B cell (primary cell): ENCODE measurements around the gene RPTOR. TPM values are rescaled to one million over a fixed set of nuclear protein-coding genes. Genes with fewer than 3 reads are reported as not detected.

ENCODE experiments used
- ATAC-seq: fragments of 200-7000 bp; cut with Tn5 transposase; one replicate; pipeline ENCODE4 v1.10.0; 2021; ENCODE audit warnings: low read depth, mild to moderate bottlenecking, moderate number of reproducible peaks, moderate library complexity
- CTCF ChIA-PET: fragments of 350-600 bp; sonication (Branson Sonifier 250); formaldehyde crosslinking; loops from one replicate; lab custom pipeline; 2021; ENCODE audit warnings: antibody characterized with exemption, inconsistent platforms; lab: Charles Lee
- POLR2A ChIA-PET: fragments of 350-600 bp; sonication (Branson Sonifier 250); formaldehyde crosslinking; loops from one replicate; lab custom pipeline; 2021; ENCODE audit warnings: antibody characterized with exemption; lab: Charles Lee
- DNase-seq: peaks from one replicate; pipeline ENCODE4 v3.0.0; 2013
- H2AFZ ChIP-seq: 2 replicates; pipeline ENCODE4 v1.6.1; 2012; ENCODE audit warnings: mild to moderate bottlenecking, low read depth, low read length; ENCODE audit not compliant: insufficient read depth, poor library complexity, severe bottlenecking
- H3K27ac ChIP-seq, 2 donors: 1 replicate in 1 of 2; 2 replicates in 1 of 2; pipeline ENCODE4 v1.5.1; 2012 to 2013; ENCODE audit warnings: low read length in 2 of 2, mild to moderate bottlenecking in 2 of 2, moderate library complexity in 1 of 2
- H3K27me3 ChIP-seq, 4 experiments: fragments of 200-600 bp in 1 of 4; sonication (generic) in 1 of 4; replicated peaks in 1 of 4; 1 replicate in 2 of 4; 2 replicates in 2 of 4; pipeline versions ENCODE4 v1.6.1 to v1.7.0; 2013 to 2016; ENCODE audit warnings: low read length in 3 of 4, mild to moderate bottlenecking in 2 of 4, mixed read lengths in 1 of 4, moderate library complexity in 1 of 4; ENCODE audit not compliant: insufficient read depth in 4 of 4, control insufficient read depth in 3 of 4; ENCODE audit errors: control extremely low read depth in 1 of 4
- H3K36me3 ChIP-seq, 2 experiments: replicated peaks in 1 of 2; 1 replicate in 1 of 2; 2 replicates in 1 of 2; pipeline versions ENCODE4 v1.6.1 to v1.7.1; 2013; ENCODE audit warnings: low read length in 1 of 2; ENCODE audit not compliant: insufficient read depth in 2 of 2, control insufficient read depth in 1 of 2; ENCODE audit errors: control extremely low read depth in 1 of 2, extremely low read depth in 1 of 2
- H3K4me1 ChIP-seq, 2 donors: fragments of 200-600 bp in 1 of 2; sonication (generic) in 1 of 2; 1 replicate in 1 of 2; 2 replicates in 1 of 2; pipeline versions ENCODE4 v1.5.1 to v1.6.1; 2013 to 2017; ENCODE audit warnings: low read length in 2 of 2; ENCODE audit not compliant: control insufficient read depth in 2 of 2, insufficient read depth in 2 of 2
- H3K4me2 ChIP-seq: replicated peaks from 2 replicates; pipeline ENCODE3; 2012; ENCODE audit warnings: mild to moderate bottlenecking, low read depth, low read length; ENCODE audit not compliant: poor library complexity, severe bottlenecking
- H3K4me3 ChIP-seq, 5 experiments: fragments of 200-600 bp in 1 of 5; sonication (generic) in 1 of 5; 1 replicate in 3 of 5; 2 replicates in 2 of 5; pipeline versions ENCODE4 v1.5.1 to v1.7.0; 2011 to 2016; ENCODE audit warnings: low read length in 4 of 5, mild to moderate bottlenecking in 4 of 5, low read depth in 2 of 5, control low read depth in 1 of 5, moderate library complexity in 1 of 5; ENCODE audit not compliant: insufficient read depth in 1 of 5; ENCODE audit errors: control extremely low read depth in 1 of 5, extremely low read depth in 1 of 5
- H3K79me2 ChIP-seq: fragments of 200-600 bp; sonication (generic); one replicate; pipeline ENCODE4 v1.6.0; 2016; ENCODE audit warnings: low read length; ENCODE audit not compliant: control insufficient read depth, insufficient read depth
- H3K9ac ChIP-seq: fragments of 200-600 bp; sonication (generic); 2 replicates; pipeline ENCODE4 v1.6.1; 2017; ENCODE audit warnings: mild to moderate bottlenecking, low read length, moderate library complexity
- H3K9me3 ChIP-seq, 3 donors: one replicate each; pipeline versions ENCODE4 v1.6.1 to v1.7.1; 2013; ENCODE audit warnings: low read length in 2 of 3; ENCODE audit not compliant: control insufficient read depth in 2 of 3, insufficient read depth in 1 of 3; ENCODE audit errors: control extremely low read depth in 1 of 3
- H4K20me1 ChIP-seq: 2 replicates; pipeline ENCODE4 v1.6.0; 2012; ENCODE audit warnings: mild to moderate bottlenecking, low read length; ENCODE audit not compliant: insufficient read depth, control insufficient read depth, poor library complexity, severe bottlenecking
- H3K27ac Mint-ChIP-seq: one replicate; pipeline ENCODE4 v1.8.0; 2021; ENCODE audit warnings: mixed read lengths
- H3K27me3 Mint-ChIP-seq: one replicate; pipeline ENCODE4 v1.8.0; 2021; ENCODE audit warnings: mixed read lengths
- H3K4me1 Mint-ChIP-seq: one replicate; pipeline ENCODE4 v1.8.0; 2021; ENCODE audit warnings: mixed read lengths
- H3K4me3 Mint-ChIP-seq: one replicate; pipeline ENCODE4 v1.8.0; 2021; ENCODE audit warnings: mixed read lengths
- H3K9me3 Mint-ChIP-seq: one replicate; pipeline ENCODE4 v1.8.0; 2022; ENCODE audit warnings: mixed read lengths; ENCODE audit not compliant: insufficient read depth
- EZH2 ChIP-seq: IDR thresholded peaks from 2 replicates; pipeline ENCODE4 v1.6.1; 2012; ENCODE audit warnings: borderline replicate concordance, low read depth, mild to moderate bottlenecking, moderate library complexity, low read length; ENCODE audit not compliant: insufficient read depth, poor library complexity, severe bottlenecking
- WGBS: methylation state at CpG from one replicate; pipeline ENCODE4 v1.1.5; 2013; ENCODE audit warnings: missing lambda C conversion rate; ENCODE audit not compliant: insufficient coverage; 5-methylcytosine and 5-hydroxymethylcytosine counted together
- intact Hi-C: fragments of 100-400 bp; cut with micrococcal nuclease; formaldehyde crosslinking; loops from one replicate; pipeline ENCODE4 v1.10.0; 2022
- polyA plus RNA-seq: library from polyadenylated mRNA; depleted of rRNA; stranded (reverse); fragments of >200 nt; gene quantifications from 2 replicates; pipeline ENCODE4 v1.2.3, GENCODE V29; 2012
- total RNA-seq, 2 donors: library from RNA; stranded (reverse); fragments of 120-200 nt in 1 of 2; gene quantifications; 1 replicate in 1 of 2; 2 replicates in 1 of 2; pipeline versions ENCODE4 v1.2.3 to v1.2.4, GENCODE V29; 2013 to 2022
- TF ChIP-seq, protein P1 (sequence below): fragments of 200-600 bp; IDR thresholded peaks from one replicate; pipeline ENCODE4 v1.8.0; 2022; ENCODE audit warnings: antibody characterized with exemption, mild to moderate bottlenecking

Gene RPTOR
- total and polyA plus RNA-seq, 2 donors (not counting 1 experiment from before 2014, with no cell fraction given), result 13.4 to 58.8 TPM

DNA sequence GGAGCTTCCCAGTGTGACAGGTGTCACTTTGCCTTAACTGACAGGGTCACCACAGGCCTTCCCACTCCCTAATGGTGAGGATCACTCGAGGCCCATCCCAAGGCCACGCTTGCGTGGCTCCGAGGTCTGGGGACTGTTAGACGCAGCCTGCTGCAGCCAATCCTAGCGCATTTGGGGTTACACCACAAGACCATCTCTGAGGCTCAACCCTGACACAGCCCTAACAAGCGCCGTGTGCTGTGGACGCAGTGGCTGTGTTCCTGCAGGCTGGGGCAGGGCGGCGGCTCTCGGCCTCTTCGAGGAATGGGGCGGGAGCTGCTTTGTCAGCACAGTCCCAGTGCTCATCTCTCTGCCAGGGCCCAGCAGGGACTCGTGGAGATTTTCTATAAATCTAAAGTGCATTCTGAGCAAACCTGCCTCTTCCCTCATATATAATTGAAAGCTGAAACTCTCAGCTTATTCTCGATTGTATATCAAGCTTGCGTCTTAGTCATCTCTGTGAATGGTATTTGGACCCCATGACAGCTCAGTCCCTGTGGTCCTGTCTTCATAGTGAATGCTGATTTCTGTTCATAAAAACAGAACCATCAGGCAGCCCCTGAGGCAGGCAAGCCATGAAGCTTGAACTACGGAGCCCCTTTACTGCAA, 381.2 kb downstream of the RPTOR start:
- H3K4me3 ChIP-seq, result no peak overlapping the region
- Mint-ChIP-seq H3K4me1 (peaks cover 5% of the 10 kb centered on the region), H3K27ac (no peak overlapping the region), H3K9me3 (no peaks in the 10 kb centered on the region), H3K27me3 (no peaks in the 10 kb centered on the region), H3K4me3 (no peak overlapping the region)
- peak overlapping the region in 1 of 2 donors; percentile 61 for H3K27ac ChIP-seq
- H3K27me3 ChIP-seq, result no peaks in the 10 kb centered on the region
- H3K79me2 ChIP-seq, result peaks cover 8% of the 10 kb centered on the region
- TF ChIP-seq, protein P1, sequence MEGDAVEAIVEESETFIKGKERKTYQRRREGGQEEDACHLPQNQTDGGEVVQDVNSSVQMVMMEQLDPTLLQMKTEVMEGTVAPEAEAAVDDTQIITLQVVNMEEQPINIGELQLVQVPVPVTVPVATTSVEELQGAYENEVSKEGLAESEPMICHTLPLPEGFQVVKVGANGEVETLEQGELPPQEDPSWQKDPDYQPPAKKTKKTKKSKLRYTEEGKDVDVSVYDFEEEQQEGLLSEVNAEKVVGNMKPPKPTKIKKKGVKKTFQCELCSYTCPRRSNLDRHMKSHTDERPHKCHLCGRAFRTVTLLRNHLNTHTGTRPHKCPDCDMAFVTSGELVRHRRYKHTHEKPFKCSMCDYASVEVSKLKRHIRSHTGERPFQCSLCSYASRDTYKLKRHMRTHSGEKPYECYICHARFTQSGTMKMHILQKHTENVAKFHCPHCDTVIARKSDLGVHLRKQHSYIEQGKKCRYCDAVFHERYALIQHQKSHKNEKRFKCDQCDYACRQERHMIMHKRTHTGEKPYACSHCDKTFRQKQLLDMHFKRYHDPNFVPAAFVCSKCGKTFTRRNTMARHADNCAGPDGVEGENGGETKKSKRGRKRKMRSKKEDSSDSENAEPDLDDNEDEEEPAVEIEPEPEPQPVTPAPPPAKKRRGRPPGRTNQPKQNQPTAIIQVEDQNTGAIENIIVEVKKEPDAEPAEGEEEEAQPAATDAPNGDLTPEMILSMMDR, result no peak
- TF ChIP-seq EZH2, result no peak
- peaks cover 35 to 40% of the 10 kb centered on the region in 2 donors for H3K4me1 ChIP-seq
- H3K36me3 ChIP-seq, result peaks cover 0 to 44% of the 10 kb centered on the region in 2 experiments
- peak overlapping the region; percentile 20 for H2AFZ ChIP-seq
- no peaks in the 10 kb centered on the region for H3K9me3 ChIP-seq
- WGBS, result 86% methylated on average over 17 of the region's 18 CpGs
- intact Hi-C loops, result loop anchor here (5.0 kb wide), 1 partner anchor 59 kb away; no protein-coding TSS in a partner anchor
- ChIA-PET POLR2A (no interaction called here), CTCF (interaction anchor here (1.6 kb wide), 1 partner anchor 44 kb away, joined by 3 read pairs; no protein-coding TSS in a partner anchor)
- H3K9ac ChIP-seq, result no peak overlapping the region
- DNase-seq (peak; percentile 33), ATAC-seq (no peak)
- no peaks in the 10 kb centered on the region for H4K20me1 ChIP-seq
- H3K4me2 ChIP-seq, result peak overlapping the region; percentile 61

DNA sequence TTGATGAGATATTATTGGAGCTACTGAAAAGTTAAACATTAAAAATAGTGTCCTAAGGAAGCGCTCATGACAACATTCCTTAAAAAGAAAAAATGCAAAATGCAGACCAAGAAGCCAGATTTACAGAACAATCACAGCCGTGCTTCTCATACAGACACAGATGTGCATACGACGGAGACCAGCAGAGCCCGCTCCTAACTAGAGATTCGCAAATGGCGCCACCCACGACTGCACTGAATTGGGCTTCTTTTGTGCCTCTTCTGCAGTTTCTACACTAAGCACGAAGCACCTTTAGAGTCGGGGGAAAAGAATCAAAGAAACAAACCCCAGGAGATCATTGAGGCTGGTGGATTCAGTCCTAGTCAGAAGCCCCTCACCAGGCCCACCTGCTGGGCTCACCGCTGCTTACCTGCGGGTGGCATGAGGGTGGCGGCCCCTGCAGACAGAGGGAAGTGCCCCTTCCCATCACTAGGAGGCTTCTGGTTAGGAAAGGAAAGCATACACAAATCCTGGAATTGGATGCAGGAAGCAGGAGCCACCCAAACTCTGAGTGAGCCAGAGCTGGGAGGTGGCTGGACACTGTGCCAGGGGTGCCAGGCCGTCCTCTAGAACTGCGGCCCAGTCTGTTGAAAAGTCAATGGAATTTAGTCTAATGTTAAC, 382.1 kb downstream of the RPTOR start:
- intact Hi-C loops, result loop anchor here (5.0 kb wide), 1 partner anchor 59 kb away; no protein-coding TSS in a partner anchor
- POLR2A ChIA-PET, result no interaction called here
- Histone ChIP-seq H2AFZ (no peak overlapping the region), H3K4me3 (no peak overlapping the region), H3K36me3 (peaks cover 0 to 50% of the 10 kb centered on the region in 2 experiments), H3K9me3 (no peaks in the 10 kb centered on the region), H3K9ac (no peak overlapping the region), H3K4me2 (no peak overlapping the region), H3K4me1 (peaks cover 32 to 39% of the 10 kb centered on the region in 2 donors), H3K27ac (no peak overlapping the region), H3K79me2 (peaks cover 8% of the 10 kb centered on the region), H3K27me3 (no peaks in the 10 kb centered on the region), H4K20me1 (no peaks in the 10 kb centered on the region)
- DNase-seq (no peak), ATAC-seq (no peak)
- no peak overlapping the region for H3K27ac Mint-ChIP-seq
- no peak for TF ChIP-seq EZH2
- TF ChIP-seq, protein P1, result no peak
- CTCF ChIA-PET, result interaction anchor here (1.6 kb wide), 1 partner anchor 43 kb away, joined by 3 read pairs; no protein-coding TSS in a partner anchor
- peaks cover 5% of the 10 kb centered on the region for H3K4me1 Mint-ChIP-seq
- WGBS, result 87% methylated on average over 12 of the region's 15 CpGs
- no peaks in the 10 kb centered on the region for H3K9me3 Mint-ChIP-seq
- no peaks in the 10 kb centered on the region for H3K27me3 Mint-ChIP-seq
- no peak overlapping the region for H3K4me3 Mint-ChIP-seq
